Measurements from ENCODE around the gene PRSS36.

PRSS36 gene

GRCh38 chr16:31131841-31132271 lies 18.0 kb downstream of the PRSS36 start:
- no peak for TF ChIP-seq POLR2AphosphoS5 (IDR thresholded peaks at IDR 0.05; ENCODE audit: low read depth, low read length)
- no peak for TF ChIP-seq FOXP2 (optimal IDR thresholded peaks at IDR 0.05; ENCODE audit: borderline replicate concordance, extremely low read depth, extremely low read length, insufficient read depth)

DNA sequence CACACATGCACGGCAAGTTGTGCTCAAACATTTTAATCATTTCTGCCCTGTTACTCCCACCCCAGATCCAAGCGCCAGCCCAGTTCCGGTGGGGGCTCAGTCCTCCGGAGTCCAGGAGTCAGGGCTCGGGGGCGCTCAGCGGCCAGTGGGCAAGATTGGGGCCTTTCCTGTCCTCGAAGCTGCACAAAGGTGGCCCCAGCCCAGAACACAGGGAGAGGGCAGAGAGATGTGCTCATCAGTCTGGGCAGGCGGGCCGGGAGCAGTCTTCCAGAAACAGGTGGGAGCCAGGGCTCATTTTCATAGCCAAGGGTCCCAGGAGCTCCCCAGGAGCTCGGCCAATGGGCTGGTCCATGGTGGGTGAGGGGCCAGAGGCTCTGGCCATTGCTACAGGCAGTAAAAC lies 18.4 kb downstream of the PRSS36 start:
- TF ChIP-seq POLR2AphosphoS5 (IDR thresholded peaks at IDR 0.05; ENCODE audit: low read depth, low read length): no peak
- no peak for TF ChIP-seq FOXP2 (optimal IDR thresholded peaks at IDR 0.05; ENCODE audit: borderline replicate concordance, extremely low read depth, extremely low read length, insufficient read depth)
- TF ChIP-seq TAF1 (IDR thresholded peaks at IDR 0.05; ENCODE audit: borderline replicate concordance, insufficient read depth, low read length): no peak

GRCh38 chr16:31130899-31131298 lies 19.0 kb downstream of the PRSS36 start:
- no peak for TF ChIP-seq TAF1 (IDR thresholded peaks at IDR 0.05; ENCODE audit: borderline replicate concordance, insufficient read depth, low read length)
- TF ChIP-seq POLR2AphosphoS5 (IDR thresholded peaks at IDR 0.05; ENCODE audit: low read depth, low read length): no peak
- TF ChIP-seq REST (IDR thresholded peaks at IDR 0.05; ENCODE audit: insufficient read depth in 1 of 2, low read depth in 2 of 2, low read length in 2 of 2): no peak
- TF ChIP-seq FOXP2 (optimal IDR thresholded peaks at IDR 0.05; ENCODE audit: borderline replicate concordance, extremely low read depth, extremely low read length, insufficient read depth): no peak
- no peak for TF ChIP-seq SIN3A (IDR thresholded peaks at IDR 0.05; ENCODE audit: borderline replicate concordance, insufficient read depth, low read length)

GRCh38 chr16:31130336-31130891 lies 19.5 kb downstream of the PRSS36 start:
- TF ChIP-seq POLR2AphosphoS5 (IDR thresholded peaks at IDR 0.05; ENCODE audit: low read depth, low read length) (no peak), FOXP2 (optimal IDR thresholded peaks at IDR 0.05; ENCODE audit: borderline replicate concordance, extremely low read depth, extremely low read length, insufficient read depth) (no peak), SIN3A (IDR thresholded peaks at IDR 0.05; ENCODE audit: borderline replicate concordance, insufficient read depth, low read length) (no peak), REST (IDR thresholded peaks at IDR 0.05; ENCODE audit: insufficient read depth in 1 of 2, low read depth in 2 of 2, low read length in 2 of 2) (no peak), TAF1 (IDR thresholded peaks at IDR 0.05; ENCODE audit: borderline replicate concordance, insufficient read depth, low read length) (no peak)

DNA sequence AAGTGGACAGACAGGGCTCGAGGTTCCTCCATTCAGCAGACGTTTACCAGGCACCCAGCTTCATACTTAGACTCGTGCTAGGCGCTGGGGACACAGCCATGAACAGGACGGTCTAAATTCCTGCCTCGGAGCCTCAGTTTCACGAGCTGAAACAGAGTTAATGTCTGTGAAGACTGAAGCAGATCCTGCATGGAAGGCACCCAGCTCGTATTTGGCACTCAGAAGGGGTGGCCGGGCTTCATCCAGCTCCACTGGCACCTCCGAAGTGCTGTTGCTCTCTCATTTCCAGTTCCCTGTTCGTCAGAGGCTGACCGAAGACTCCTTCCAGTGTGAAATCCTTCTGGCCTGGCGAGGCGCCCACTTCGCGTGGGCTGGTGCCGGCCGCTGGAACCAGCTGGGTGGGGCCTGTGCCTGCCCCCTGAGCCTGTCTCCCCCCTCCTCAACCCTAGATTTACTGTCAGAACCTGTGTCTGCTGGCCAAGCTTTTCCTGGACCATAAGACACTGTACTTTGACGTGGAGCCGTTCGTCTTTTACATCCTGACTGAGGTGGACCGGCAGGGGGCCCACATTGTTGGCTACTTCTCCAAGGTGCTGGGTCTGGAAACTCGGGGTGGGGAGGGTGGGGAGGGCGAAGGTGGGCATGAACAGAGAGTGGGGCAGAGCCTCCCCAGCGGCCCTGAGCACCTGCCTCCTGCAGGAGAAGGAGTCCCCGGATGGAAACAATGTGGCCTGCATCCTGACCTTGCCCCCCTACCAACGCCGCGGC lies 20.1 kb downstream of the PRSS36 start:
- TF ChIP-seq REST (IDR thresholded peaks at IDR 0.05; ENCODE audit: insufficient read depth in 1 of 2, low read depth in 2 of 2, low read length in 2 of 2) (no peak), FOXP2 (optimal IDR thresholded peaks at IDR 0.05; ENCODE audit: borderline replicate concordance, extremely low read depth, extremely low read length, insufficient read depth) (no peak), SIN3A (IDR thresholded peaks at IDR 0.05; ENCODE audit: borderline replicate concordance, insufficient read depth, low read length) (no peak), POLR2AphosphoS5 (IDR thresholded peaks at IDR 0.05; ENCODE audit: low read depth, low read length) (no peak), TAF1 (IDR thresholded peaks at IDR 0.05; ENCODE audit: borderline replicate concordance, insufficient read depth, low read length) (no peak)

Measured in PFSK-1 (cell line).